Measurements from ENCODE around the gene DOCK3.

Gene DOCK3, protein sequence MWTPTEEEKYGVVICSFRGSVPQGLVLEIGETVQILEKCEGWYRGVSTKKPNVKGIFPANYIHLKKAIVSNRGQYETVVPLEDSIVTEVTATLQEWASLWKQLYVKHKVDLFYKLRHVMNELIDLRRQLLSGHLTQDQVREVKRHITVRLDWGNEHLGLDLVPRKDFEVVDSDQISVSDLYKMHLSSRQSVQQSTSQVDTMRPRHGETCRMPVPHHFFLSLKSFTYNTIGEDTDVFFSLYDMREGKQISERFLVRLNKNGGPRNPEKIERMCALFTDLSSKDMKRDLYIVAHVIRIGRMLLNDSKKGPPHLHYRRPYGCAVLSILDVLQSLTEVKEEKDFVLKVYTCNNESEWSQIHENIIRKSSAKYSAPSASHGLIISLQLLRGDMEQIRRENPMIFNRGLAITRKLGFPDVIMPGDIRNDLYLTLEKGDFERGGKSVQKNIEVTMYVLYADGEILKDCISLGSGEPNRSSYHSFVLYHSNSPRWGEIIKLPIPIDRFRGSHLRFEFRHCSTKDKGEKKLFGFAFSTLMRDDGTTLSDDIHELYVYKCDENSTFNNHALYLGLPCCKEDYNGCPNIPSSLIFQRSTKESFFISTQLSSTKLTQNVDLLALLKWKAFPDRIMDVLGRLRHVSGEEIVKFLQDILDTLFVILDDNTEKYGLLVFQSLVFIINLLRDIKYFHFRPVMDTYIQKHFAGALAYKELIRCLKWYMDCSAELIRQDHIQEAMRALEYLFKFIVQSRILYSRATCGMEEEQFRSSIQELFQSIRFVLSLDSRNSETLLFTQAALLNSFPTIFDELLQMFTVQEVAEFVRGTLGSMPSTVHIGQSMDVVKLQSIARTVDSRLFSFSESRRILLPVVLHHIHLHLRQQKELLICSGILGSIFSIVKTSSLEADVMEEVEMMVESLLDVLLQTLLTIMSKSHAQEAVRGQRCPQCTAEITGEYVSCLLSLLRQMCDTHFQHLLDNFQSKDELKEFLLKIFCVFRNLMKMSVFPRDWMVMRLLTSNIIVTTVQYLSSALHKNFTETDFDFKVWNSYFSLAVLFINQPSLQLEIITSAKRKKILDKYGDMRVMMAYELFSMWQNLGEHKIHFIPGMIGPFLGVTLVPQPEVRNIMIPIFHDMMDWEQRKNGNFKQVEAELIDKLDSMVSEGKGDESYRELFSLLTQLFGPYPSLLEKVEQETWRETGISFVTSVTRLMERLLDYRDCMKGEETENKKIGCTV (N-terminal part only)

GRCh38 chr3:50674349-50675178 is at the start of gene DOCK3:
Gene DOCK3, plus strand, starts transcription at chr3:50674927. Its CDS starts 337 bp downstream, at chr3:50675264.
- DNase-seq (ENCODE audit: low read depth): no peak

DNA sequence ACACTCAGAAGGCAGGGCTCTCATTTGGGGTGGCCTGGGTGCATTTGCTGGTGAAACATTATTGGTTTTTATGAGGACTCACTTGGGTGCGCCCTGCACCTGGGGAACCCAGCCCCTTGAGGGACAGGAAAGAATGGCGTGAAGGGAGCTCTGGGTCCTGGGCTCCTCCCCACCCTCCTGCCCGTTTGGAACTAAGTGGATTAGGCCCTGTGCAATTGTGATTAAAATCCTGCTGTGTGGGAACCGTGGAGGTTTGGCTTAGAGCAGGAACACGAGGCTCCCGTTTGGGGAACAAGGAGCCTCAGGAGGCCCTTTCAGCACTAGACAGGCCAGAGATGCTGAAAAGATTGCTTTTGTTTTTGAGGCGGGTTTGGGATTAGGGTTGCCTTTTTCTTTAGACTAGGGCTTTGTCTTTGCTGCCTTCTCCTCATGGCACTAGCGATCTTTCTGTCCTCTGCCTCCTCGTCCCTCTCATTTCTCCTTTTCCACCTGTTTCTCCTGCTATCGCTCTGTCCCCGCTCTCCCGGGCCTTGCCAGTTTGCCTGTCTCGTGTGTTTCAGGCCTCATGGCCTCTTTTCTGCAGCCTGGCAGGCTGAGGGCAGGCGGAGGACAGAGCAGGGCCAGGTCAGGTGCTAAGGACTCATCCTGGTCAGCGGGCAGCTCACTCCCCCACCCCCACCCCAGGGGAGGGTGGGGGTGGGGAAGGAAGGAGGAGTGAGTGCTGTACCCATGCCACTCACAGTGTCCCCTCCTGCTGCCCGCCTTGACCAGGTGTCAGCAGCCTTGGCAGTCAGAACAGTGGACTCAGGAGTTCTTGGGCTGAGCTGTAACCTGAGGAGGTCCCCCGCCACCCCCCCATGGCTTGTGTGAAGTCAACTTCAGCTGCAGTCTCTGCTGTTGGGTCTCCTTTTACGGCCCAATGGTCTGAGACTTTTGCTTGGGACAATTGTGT is 49.2 kb upstream of the DOCK3 start:
- no peak for DNase-seq (ENCODE audit: low read depth)

DNA sequence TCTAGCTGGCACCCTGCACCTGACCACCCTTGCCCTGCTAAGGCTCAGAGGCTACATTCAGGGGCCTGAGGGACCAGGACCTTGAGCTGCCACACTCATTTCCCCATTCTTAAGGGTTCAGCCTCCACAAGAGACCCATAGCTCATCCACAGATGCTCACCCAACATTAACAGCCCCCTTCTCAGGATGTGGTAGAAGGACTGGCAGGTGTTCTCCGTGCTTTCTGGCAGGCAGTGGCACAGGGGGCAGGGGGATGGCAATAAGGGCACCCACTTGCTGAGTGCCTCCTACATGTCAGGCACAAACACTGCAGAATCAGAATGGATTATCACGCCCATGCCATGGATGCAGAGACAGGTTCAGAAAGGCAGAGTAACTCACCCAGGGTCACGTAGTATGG is 48.3 kb upstream of the DOCK3 start:
- DNase-seq (ENCODE audit: low read depth): no peak

DNA sequence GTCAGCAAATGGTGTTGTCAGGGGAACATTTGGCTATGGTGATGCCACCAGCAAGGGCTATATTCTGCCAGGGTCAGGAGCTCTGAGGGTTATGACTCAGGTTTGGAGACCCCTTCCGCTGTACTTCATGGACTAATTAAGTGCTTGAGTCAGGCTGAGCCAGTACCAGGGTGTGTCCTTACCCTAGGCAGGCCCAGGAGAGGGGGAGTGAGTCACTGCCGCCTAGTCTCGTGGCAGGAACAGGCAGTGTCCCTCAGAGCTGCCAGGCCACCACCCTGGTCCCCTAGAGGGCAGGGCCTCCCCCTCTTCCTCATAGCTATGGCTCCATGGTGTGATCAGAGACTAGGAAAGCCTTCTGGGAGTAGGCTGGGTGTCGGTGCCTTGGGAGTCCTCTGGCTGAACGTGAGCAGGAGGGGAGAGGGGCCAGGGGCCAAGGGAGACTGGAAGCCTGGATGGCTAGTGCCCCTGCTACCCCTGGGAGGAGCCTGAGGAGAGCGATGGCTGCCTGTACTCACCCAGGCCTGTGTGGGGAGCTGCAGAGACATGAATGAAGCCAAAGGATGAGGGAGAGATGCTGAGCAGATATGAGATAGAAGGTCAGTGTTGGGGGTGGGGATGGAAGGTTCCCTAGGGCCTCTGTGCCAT is 47.2 kb upstream of the DOCK3 start:
- DNase-seq (ENCODE audit: low read depth): no peak

- DNase-seq (ENCODE audit: low read depth): no peak
These were observed 46.1 kb upstream of the DOCK3 start for GRCh38 chr3:50628601-50629000.

GRCh38 chr3:50630394-50630793 is 44.3 kb upstream of the DOCK3 start:
- no peak for DNase-seq (ENCODE audit: low read depth)

DNA sequence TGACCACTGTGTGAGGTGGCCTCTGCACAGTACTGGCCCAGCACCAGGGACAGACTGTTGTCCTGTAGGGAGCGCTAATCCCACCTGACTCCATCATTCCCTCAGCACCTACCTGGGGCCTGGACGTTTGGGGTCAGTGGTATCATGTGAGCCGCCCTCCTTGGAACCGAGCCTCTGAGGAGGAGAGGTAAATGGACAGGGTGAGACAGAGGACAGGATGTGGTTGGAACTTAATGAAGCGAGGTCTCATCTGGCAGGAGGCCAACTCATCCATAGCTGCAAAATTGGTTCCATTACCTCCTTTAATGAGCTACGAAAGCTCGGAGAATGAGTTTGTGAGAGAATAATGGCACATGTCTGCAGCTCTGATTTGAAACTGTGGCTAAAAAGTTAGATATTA is 43.9 kb upstream of the DOCK3 start:
- DNase-seq (ENCODE audit: low read depth): no peak

DNA sequence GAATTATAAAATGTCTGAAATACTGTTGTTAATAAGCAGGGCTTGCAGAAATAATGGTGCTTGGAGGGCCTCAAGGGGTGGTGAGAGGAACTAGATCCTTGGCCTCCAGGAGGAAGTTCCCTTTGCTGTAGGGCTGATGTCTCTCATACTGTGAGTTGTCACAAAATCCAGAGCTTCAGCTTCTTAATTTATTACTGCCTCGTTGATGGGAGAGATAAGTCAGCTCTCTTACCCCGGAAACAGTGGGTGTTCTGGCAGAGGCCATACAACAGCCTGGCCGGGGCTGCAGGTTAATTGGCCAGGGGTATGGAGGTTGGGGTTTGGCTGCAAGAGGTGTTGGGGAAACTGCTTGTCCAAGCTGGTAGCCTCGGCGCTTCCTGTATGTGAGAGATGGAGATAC is 42.3 kb upstream of the DOCK3 start:
- DNase-seq (ENCODE audit: low read depth): no peak

GRCh38 chr3:50633230-50633790 is 41.4 kb upstream of the DOCK3 start:
- no peak for DNase-seq (ENCODE audit: low read depth)

DNA sequence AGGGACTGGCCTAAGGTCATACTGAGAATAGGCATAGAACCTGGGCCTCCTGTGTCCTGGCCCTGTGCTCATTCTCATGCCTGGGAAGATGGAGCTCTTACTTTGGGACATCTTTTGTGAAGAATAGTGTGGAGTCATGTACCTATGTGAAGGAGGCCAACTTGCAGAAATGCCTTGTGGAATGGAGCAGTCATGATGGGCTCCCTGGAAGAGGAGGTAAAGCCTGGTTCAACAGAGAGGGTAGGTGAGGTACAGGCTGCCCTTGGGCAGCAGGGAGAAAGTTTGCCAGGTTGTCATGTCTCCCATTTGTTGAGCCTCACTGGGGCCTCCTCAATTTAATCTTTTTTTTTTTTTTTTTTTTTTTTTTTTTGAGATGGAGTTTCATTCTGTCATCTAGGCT is 39.7 kb upstream of the DOCK3 start:
- DNase-seq (ENCODE audit: low read depth): no peak

DNA sequence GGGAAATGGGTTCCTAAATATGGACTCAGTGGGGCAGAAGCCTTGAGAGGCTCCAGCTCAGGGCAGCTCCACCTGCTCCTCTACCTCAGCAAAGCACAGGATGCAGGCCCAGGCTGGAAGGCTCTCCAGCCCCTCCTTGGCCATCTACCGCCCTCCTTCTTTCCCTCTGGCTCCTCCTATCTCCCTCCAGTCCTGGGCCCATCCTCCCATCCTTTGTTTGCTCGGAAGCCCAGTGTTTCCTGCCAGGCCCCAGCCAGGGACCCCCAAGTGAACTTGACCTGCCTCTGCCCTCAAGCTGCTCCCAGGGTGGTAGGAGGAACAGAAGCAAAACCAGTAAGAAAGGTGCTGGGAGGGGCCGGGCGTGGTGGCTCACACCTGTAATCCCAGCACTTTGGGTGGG is 37.7 kb upstream of the DOCK3 start:
- DNase-seq (ENCODE audit: low read depth): no peak

DNA sequence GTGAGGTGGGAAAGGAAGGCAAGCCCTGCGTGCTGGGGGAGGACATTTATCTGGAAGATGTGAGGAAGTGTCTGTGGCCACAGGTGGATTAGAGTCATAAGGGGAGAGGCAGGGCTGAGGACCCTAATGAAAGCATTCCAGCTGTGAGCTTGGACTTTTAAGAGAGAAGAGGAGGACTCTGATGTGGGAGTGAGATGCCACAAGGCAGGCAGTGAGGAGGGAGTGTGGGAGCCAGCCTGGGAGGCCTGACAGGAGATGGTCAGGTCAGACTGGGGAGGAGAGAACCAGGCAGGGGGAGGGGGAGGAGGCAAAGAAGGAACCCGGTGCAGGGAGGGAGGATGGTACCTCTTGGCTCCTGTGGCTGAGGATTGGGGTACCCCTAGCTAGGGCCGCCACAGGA is 36.8 kb upstream of the DOCK3 start:
- DNase-seq (ENCODE audit: low read depth): no peak

GRCh38 chr3:50639055-50639494 is 35.7 kb upstream of the DOCK3 start:
- DNase-seq (ENCODE audit: low read depth): no peak

DNA sequence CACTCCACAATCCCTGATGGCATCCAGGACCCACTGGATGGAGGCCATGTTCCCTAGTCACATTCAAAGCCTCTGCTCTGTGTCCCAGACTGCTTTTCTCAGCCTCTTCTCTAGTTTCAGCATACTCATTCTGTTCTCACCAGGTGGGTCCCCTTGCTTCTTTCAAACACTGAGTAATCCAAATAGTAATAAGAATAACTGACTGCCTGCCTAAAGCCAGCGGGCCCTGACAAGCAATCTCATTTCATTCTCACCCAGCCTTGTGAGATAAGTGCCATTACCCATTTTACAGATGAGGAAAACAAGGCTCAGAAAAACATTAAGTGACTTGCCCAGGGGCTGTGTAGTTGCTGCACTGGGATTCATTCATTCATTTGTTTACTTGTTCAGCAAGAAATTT is 32.3 kb upstream of the DOCK3 start:
- no peak for DNase-seq (ENCODE audit: low read depth)

DNA sequence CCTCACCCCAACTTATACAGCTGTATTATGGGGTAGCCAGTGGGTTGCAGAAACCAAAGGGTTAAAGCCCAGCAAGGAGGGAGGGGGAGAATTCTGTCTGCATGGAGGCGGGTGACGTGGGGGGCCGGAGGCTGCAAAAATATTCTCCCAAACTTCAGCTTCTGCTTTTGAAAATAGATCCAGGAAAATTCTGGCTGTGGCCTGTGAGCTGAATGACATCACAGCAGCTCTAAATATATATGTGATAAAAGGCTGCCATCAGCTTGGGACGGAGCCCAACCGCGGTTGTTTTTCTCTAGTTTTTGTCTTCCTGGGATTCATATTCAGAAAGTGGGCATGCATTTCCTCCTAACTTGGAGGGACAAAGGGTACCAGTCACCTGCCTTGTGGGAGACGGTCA is 30.2 kb upstream of the DOCK3 start:
- no peak for DNase-seq (ENCODE audit: low read depth)

DNA sequence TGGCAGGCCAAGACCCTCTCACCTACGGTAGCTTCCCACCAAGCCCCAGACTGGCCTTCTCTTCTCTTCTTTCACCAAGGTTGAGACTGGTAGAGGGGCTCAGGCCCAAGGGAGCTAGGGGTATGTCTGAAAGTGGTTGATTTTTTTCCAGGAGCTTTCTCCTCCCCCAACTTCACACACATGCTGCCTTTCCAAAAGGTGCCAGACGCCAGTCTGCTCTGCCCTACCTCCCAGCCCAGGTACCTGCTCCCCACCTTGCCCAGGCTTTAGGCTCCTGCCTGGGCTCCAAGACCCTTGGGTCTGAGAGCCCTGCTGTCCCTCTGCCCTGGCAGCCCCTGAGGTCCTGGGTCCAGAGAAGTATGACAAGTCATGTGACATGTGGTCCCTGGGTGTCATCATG is 29.3 kb upstream of the DOCK3 start:
- DNase-seq (ENCODE audit: low read depth): no peak

DNA sequence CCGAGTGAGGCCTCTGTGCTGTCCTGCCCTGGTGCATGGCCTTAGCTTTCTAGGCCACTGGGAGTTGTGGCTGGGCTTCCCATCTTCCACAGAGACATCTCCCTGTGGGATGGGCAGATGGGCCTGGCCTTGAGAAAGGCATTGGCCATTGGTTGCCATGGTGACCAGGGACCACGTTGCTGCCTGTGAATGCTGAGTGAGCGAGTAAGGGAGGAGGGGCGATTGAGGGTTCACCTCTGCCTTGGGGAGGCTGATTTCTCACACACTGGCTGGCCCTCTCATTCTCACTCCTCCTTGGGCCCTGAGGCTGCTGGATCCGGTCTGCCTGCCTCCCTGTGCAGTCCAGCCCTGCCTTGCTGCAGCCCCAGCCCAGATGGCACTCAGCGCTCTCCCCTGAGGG is 26.4 kb upstream of the DOCK3 start:
- DNase-seq (ENCODE audit: low read depth): no peak

DNA sequence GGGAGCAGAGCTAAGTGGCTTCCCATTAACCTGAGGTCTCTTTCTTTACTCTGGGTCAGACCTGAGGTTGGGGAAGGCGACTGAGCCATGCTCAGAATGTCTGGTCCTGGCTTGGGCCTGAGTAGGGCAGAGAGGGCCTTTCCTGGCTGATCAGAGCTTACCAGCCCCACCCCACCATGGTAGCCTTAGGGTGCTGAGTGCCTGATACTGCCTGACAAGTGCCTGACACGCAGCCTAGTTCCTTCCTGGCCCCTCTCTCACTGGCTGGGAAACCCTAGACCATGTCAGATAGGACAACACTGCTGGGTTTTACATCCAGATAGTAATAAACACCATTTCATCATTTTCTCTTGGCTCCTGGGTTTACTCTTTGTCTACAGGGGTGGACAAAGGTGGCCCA is 25.8 kb upstream of the DOCK3 start:
- DNase-seq (ENCODE audit: low read depth): no peak

GRCh38 chr3:50649451-50649931 is 25.2 kb upstream of the DOCK3 start:
- no peak for DNase-seq (ENCODE audit: low read depth)

Data from CMK (cell line).